HepG2 (cell line): ENCODE measurements around the gene AP1AR. TPM values are rescaled to one million over a fixed set of nuclear protein-coding genes. Genes with fewer than 3 reads are reported as not detected.

ENCODE experiments used
- AGO1 ChIP-seq: fragments of 200-400 bp; formaldehyde crosslinking; IDR thresholded peaks from 2 replicates; pipeline ENCODE4 v1.6.1; 2017; ENCODE audit warnings: mild to moderate bottlenecking, low read depth, low read length, moderate library complexity; ENCODE audit not compliant: poor library complexity, severe bottlenecking
- ARID4A ChIP-seq: sonication (generic); formaldehyde crosslinking; IDR thresholded peaks from 2 replicates; pipeline ENCODE4 v1.5.0; 2020; ENCODE audit warnings: mild to moderate bottlenecking, missing genetic modification reagents, borderline replicate concordance
- ATF4 ChIP-seq, 2 experiments: fragments of 450-650 bp in 1 of 2; sonication (generic) in 1 of 2; formaldehyde crosslinking; IDR thresholded peaks; 2 replicates each; pipeline versions ENCODE4 v1.5.0 to v1.8.0; 2020 to 2022; ENCODE audit warnings: mild to moderate bottlenecking in 1 of 2, missing genetic modification reagents in 1 of 2
- ERF ChIP-seq: IDR thresholded peaks from 2 replicates; pipeline ENCODE4 v1.6.1; 2018; ENCODE audit warnings: missing biosample characterization, missing genetic modification reagents
- FOXC1 ChIP-seq: sonication (generic); formaldehyde crosslinking; IDR thresholded peaks from 2 replicates; pipeline ENCODE4 v1.8.0; 2022; ENCODE audit warnings: mild to moderate bottlenecking, missing genetic modification reagents, borderline replicate concordance
- GATA4 ChIP-seq: sonication (generic); IDR thresholded peaks from 2 replicates; pipeline ENCODE4 v1.6.1; 2016; ENCODE audit warnings: antibody characterized with exemption, low read depth, borderline replicate concordance
- GMEB2 ChIP-seq: IDR thresholded peaks from 2 replicates; pipeline ENCODE4 v1.6.1; 2016; ENCODE audit warnings: missing biosample characterization, missing genetic modification reagents, low read depth
- JUN ChIP-seq: sonication (generic); formaldehyde crosslinking; IDR thresholded peaks from 2 replicates; pipeline ENCODE4 v1.4.0; 2020; ENCODE audit warnings: mild to moderate bottlenecking, missing genetic modification reagents
- KDM1A ChIP-seq: IDR thresholded peaks from 2 replicates; pipeline ENCODE4 v1.6.1; 2016; ENCODE audit warnings: missing compliant biosample characterization
- KMT2B ChIP-seq: IDR thresholded peaks from 2 replicates; pipeline ENCODE4 v1.6.1; 2016; ENCODE audit warnings: missing genetic modification reagents, missing compliant biosample characterization
- MLXIP ChIP-seq: sonication (generic); formaldehyde crosslinking; IDR thresholded peaks from 2 replicates; pipeline ENCODE4 v1.9.0; 2021; ENCODE audit warnings: missing genetic modification reagents, borderline replicate concordance
- MTF1 ChIP-seq: sonication (generic); formaldehyde crosslinking; IDR thresholded peaks from 2 replicates; pipeline ENCODE4 v1.5.0; 2020; ENCODE audit warnings: missing genetic modification reagents
- SIN3A ChIP-seq: IDR thresholded peaks from 2 replicates; pipeline ENCODE4 v1.6.1; 2011; ENCODE audit warnings: low read depth, mild to moderate bottlenecking, control low read depth, low read length, borderline replicate concordance
- SMAD9 ChIP-seq: sonication (generic); formaldehyde crosslinking; IDR thresholded peaks from 2 replicates; pipeline ENCODE4 v1.5.1; 2020; ENCODE audit warnings: mild to moderate bottlenecking, missing genetic modification reagents
- ZFP36L1 ChIP-seq: sonication (generic); formaldehyde crosslinking; IDR thresholded peaks from 2 replicates; pipeline ENCODE4 v1.8.0; 2022; ENCODE audit warnings: mild to moderate bottlenecking, missing genetic modification reagents, moderate library complexity
- ZFY ChIP-seq: sonication (generic); formaldehyde crosslinking; IDR thresholded peaks from 2 replicates; pipeline ENCODE4 v1.4.0; 2020; ENCODE audit warnings: missing genetic modification reagents
- ZNF180 ChIP-seq: sonication (generic); formaldehyde crosslinking; IDR thresholded peaks from 2 replicates; pipeline ENCODE4 v1.4.0; 2020; ENCODE audit warnings: low read depth, missing genetic modification reagents, borderline replicate concordance
- ZNF205 ChIP-seq: IDR thresholded peaks from 2 replicates; pipeline ENCODE4 v1.6.1; 2018; ENCODE audit warnings: missing biosample characterization, missing genetic modification reagents
- ZNF431 ChIP-seq: sonication (generic); formaldehyde crosslinking; IDR thresholded peaks from 2 replicates; pipeline ENCODE4 v1.9.0; 2022; ENCODE audit warnings: missing genetic modification reagents, low read depth, mild to moderate bottlenecking, borderline replicate concordance
- polyA plus RNA-seq, 8 experiments: library from polyadenylated mRNA; depleted of rRNA in 3 of 8; stranded (reverse) in 7 of 8; unstranded in 1 of 8; fragments of >200 nt; fragmentation: Illumina TruSeq in 4 of 8; extraction: Trizol in 4 of 8; gene quantifications; 2 replicates each; pipeline versions ENCODE4 v1.2.1 to v1.2.3, GENCODE V29; 2011 to 2016; ENCODE audit warnings: low read depth in 4 of 8, missing spikeins in 1 of 8, mixed read lengths in 1 of 8; ENCODE audit not compliant: insufficient read depth in 1 of 8
- total RNA-seq, 5 experiments: library from RNA; depleted of rRNA; stranded (reverse); fragments of >200 nt; fragmentation: Illumina TruSeq; extraction: Trizol; gene quantifications; 2 replicates each; pipeline ENCODE4 v1.2.3, GENCODE V29; 2016; ENCODE audit warnings: low read depth in 1 of 5

Gene AP1AR
- total and polyA plus RNA-seq, 2 of the 13 experiments (the other 11 are each of a cell fraction or from before 2014, with no cell fraction given), result 24.9 to 39.9 TPM

- TF ChIP-seq SMAD9 (CRISPR knock-in tag) (no peak), GATA4 (no peak), KDM1A (0 out of 2 replicates have a peak, but pooled peaks have one; percentile 9), JUN (CRISPR knock-in tag) (peak; percentile 19; the same call in 1 of the 2 replicates), ZFY (CRISPR knock-in tag) (peak; percentile 82), ERF (CRISPR knock-in tag) (0 out of 2 replicates have a peak, but pooled peaks have one; percentile 7), AGO1 (peak; percentile 70), KMT2B (CRISPR knock-in tag) (peak; percentile 49; the same call in 1 of the 2 replicates), FOXC1 (CRISPR knock-in tag) (peak; percentile 68; the same call in 1 of the 2 replicates), GMEB2 (CRISPR knock-in tag) (no peak), MLXIP (CRISPR knock-in tag) (no peak), MTF1 (CRISPR knock-in tag) (no peak), ATF4 (CRISPR knock-in tag; IDR thresholded peaks at IDR 0.05) (no peak), ZNF180 (CRISPR knock-in tag) (no peak), SIN3A (peak; percentile 46; the same call in 1 of the 2 replicates), ZFP36L1 (CRISPR knock-in tag) (peak; percentile 30), ZNF431 (CRISPR knock-in tag) (peak; percentile 86), ARID4A (CRISPR knock-in tag) (peak; percentile 94), ZNF205 (CRISPR knock-in tag) (no peak)
Observed at GRCh38 chr4:112231779-112232713, at the start of gene AP1AR (continued).
